ENCODE data around the gene KSR1.
A peak's percentile ranks its signal among the peaks of the same experiment; 100 is the strongest.
"Not testable (repeated sequence)": the region's sequence is repeated elsewhere in the genome, so short reads cannot be mapped to it uniquely, and the experiment has no call there.

Gene KSR1

GRCh38 chr17:27646232-27646631 is 190.0 kb downstream of the KSR1 start:
- DNase-seq: no peak

- no peak for DNase-seq
Measured at GRCh38 chr17:27647765-27648164, 191.5 kb downstream of the KSR1 start.

- not testable (repeated sequence) for DNase-seq
Measured at GRCh38 chr17:27649111-27649571, 192.9 kb downstream of the KSR1 start.

- no peak for DNase-seq
Measured at GRCh38 chr17:27649929-27650328, 193.7 kb downstream of the KSR1 start.

GRCh38 chr17:27650836-27651235 is 194.6 kb downstream of the KSR1 start:
- no peak for DNase-seq

GRCh38 chr17:27651411-27652345 is 195.4 kb downstream of the KSR1 start:
- DNase-seq: peak in 4 of 5 donors; percentile 40 to 64 (median 51)

- not testable (repeated sequence) for DNase-seq
Measured at GRCh38 chr17:27653449-27653971, 197.3 kb downstream of the KSR1 start.

GRCh38 chr17:27654136-27654535 is 197.9 kb downstream of the KSR1 start:
- DNase-seq: no peak

GRCh38 chr17:27654654-27655524 is 198.6 kb downstream of the KSR1 start:
- DNase-seq: peak; percentile 22 to 69 (median 46)

- DNase-seq: not testable (repeated sequence)
Measured at GRCh38 chr17:27655525-27656111, 199.4 kb downstream of the KSR1 start.

- DNase-seq: not testable (repeated sequence)
Measured at GRCh38 chr17:27656620-27657019, 200.4 kb downstream of the KSR1 start.

GRCh38 chr17:27657620-27658019 is 201.4 kb downstream of the KSR1 start:
- DNase-seq: no peak

GRCh38 chr17:27659683-27660082 is 203.4 kb downstream of the KSR1 start:
- no peak for DNase-seq

- no peak for DNase-seq
Measured at GRCh38 chr17:27660436-27660835, 204.2 kb downstream of the KSR1 start.

GRCh38 chr17:27663936-27664605 is 207.8 kb downstream of the KSR1 start:
- DNase-seq: no peak

GRCh38 chr17:27664606-27664965 is 208.3 kb downstream of the KSR1 start:
- no peak for DNase-seq

GRCh38 chr17:27665549-27665948 is 209.3 kb downstream of the KSR1 start:
- DNase-seq: no peak

GRCh38 chr17:27666270-27666669 is 210.0 kb downstream of the KSR1 start:
- DNase-seq: not testable (repeated sequence)

GRCh38 chr17:27666831-27667560 is 210.7 kb downstream of the KSR1 start:
- no peak for DNase-seq

GRCh38 chr17:27667656-27668487 is 211.6 kb downstream of the KSR1 start:
- no peak for DNase-seq

GRCh38 chr17:27668488-27668823 is 212.2 kb downstream of the KSR1 start:
- no peak for DNase-seq
